GM12801 (cell line): ENCODE measurements around the gene CCDC80.

Source experiments
- CTCF ChIP-seq: IDR thresholded peaks from one replicate; pipeline ENCODE4 v1.5.1; 2011; ENCODE audit warnings: control low read depth; ENCODE audit not compliant: insufficient read length; ENCODE audit errors: extremely low read depth

Gene CCDC80

GRCh38 chr3:112685956-112686799 is 45.2 kb upstream of the CCDC80 start:
- no peak for TF ChIP-seq CTCF

- no peak for TF ChIP-seq CTCF
These were observed 44.5 kb upstream of the CCDC80 start for GRCh38 chr3:112685420-112685819.

GRCh38 chr3:112682361-112682760 is 41.4 kb upstream of the CCDC80 start:
- TF ChIP-seq CTCF = no peak

- no peak for TF ChIP-seq CTCF
These were observed 40.9 kb upstream of the CCDC80 start for GRCh38 chr3:112681822-112682325.

GRCh38 chr3:112676659-112677234 is 35.8 kb upstream of the CCDC80 start:
- TF ChIP-seq CTCF = no peak

- no peak for TF ChIP-seq CTCF
These were observed 35.1 kb upstream of the CCDC80 start for GRCh38 chr3:112675943-112676535.

GRCh38 chr3:112675349-112675748 is 34.4 kb upstream of the CCDC80 start:
- TF ChIP-seq CTCF = no peak
